T-helper 1 cell treated with Interleukin-12 subunit alpha and Interleukin-12 subunit beta and Interleukin-4 antibody, amounts not matched to agents 30 ng/mL and 1 ng/mL, for 36 hours (primary cell): ENCODE measurements around the gene NSD1. TPM values are rescaled to one million over a fixed set of nuclear protein-coding genes. Genes with fewer than 3 reads are reported as not detected.
"Not testable (repeated sequence)": the region's sequence is repeated elsewhere in the genome, so short reads cannot be mapped to it uniquely, and the experiment has no call there.

Experiments
- intact Hi-C: fragments of 100-400 bp; cut with micrococcal nuclease; formaldehyde crosslinking; loops from one replicate; pipeline ENCODE4 v1.15.1; 2024
- total RNA-seq: library from RNA; stranded (reverse); gene quantifications from 2 replicates; pipeline ENCODE4 v1.2.3, GENCODE V29; 2022

The NSD1 gene
- total RNA-seq, 1 donor from 2014 or later: 116 TPM

DNA sequence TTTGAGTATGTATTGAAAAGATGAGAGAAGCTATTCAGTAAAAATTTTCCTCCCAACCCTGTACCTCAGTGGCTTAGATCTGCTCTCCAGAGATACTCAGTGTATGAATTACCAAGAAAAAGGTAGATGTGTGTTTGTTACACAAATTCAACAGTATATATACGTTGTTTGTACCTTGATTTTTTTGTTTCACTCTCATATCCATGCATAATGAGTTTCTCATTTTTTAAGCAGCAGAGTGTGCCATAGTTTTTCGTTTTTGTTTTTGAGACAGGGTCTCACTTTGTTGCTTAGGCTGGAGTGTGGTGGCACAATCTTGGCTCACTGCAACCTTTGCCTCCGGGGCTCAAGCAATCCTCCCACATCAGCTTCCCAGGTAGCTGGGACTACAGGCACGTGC, 92.2 kb downstream of the NSD1 start:
- intact Hi-C loops: no loop called here

GRCh38 chr5:177226860-177227259, 93.3 kb downstream of the NSD1 start:
- intact Hi-C loops: no loop called here

DNA sequence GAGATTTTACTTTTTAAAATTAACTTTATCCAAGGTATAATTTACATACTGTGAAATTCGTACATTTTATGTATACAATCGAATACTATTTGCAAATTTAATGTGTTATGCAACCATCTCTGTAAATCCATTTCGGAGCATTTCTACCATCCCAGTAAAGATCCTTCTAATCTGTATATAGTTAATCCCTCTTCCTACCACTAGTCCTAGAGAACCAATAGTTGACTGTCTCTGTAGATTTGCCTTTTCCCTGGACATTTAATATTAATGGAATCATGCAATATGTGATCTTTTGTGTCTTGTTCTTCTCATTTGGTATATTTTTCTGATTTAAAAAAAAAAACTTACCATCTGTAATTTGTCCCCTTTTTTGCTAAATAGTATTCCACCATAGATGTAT, 95.2 kb downstream of the NSD1 start:
- intact Hi-C loops: no loop called here

GRCh38 chr5:177230660-177231059, 97.1 kb downstream of the NSD1 start:
- intact Hi-C loops: no loop called here

- intact Hi-C loops: no loop called here
These were observed 98.1 kb downstream of the NSD1 start for GRCh38 chr5:177231479-177232250.

DNA sequence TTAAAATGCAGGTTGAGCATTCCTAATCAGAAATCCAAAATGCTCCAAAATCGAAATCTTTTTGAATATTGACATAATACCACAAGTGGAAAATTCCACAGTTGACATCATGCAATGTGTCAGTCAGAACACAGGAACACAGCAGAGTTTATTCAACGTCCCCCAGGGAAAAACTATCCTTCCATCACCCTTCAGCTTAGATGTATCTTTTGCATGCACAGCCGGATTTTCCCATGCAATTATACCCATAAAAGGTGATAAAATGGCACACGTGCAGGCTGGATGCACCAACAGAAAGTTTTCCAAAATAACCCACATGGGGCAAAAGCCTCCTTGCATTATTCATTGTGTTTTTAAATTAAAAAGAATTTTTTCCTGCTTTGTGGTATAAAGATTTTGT, 98.8 kb downstream of the NSD1 start:
- intact Hi-C loops: no loop called here

GRCh38 chr5:177232761-177233160, 99.2 kb downstream of the NSD1 start:
- intact Hi-C loops: no loop called here

GRCh38 chr5:177233206-177233605, 99.6 kb downstream of the NSD1 start:
- intact Hi-C loops: no loop called here

DNA sequence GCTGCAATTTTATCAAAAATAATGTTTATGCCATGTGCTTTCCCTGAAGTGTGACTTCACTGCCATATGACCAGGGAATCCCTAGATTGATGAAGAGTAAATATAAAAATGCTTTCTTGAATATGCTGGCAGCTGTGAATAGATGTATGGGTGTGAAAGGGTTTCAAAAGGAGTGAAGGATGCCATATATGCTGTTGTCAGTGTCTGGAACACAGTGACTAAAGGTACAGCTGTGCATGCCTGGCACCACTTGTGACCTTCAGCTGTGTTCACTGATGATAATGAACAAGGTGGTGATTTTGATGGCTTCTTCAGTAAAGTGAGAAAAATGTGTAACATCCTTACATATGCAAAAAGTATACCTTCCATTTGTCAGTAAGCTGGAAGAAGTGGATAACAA, 100.2 kb downstream of the NSD1 start:
- intact Hi-C loops: no loop called here

- intact Hi-C loops: loop anchor here (5.0 kb wide), 1 partner anchor 123 kb away; no protein-coding TSS in a partner anchor
These were observed 101.3 kb downstream of the NSD1 start for GRCh38 chr5:177234841-177235240.

GRCh38 chr5:177241768-177242167, 108.2 kb downstream of the NSD1 start:
- intact Hi-C loops: no loop called here

- intact Hi-C loops: no loop called here
These were observed 108.7 kb downstream of the NSD1 start for GRCh38 chr5:177242304-177242703.

DNA sequence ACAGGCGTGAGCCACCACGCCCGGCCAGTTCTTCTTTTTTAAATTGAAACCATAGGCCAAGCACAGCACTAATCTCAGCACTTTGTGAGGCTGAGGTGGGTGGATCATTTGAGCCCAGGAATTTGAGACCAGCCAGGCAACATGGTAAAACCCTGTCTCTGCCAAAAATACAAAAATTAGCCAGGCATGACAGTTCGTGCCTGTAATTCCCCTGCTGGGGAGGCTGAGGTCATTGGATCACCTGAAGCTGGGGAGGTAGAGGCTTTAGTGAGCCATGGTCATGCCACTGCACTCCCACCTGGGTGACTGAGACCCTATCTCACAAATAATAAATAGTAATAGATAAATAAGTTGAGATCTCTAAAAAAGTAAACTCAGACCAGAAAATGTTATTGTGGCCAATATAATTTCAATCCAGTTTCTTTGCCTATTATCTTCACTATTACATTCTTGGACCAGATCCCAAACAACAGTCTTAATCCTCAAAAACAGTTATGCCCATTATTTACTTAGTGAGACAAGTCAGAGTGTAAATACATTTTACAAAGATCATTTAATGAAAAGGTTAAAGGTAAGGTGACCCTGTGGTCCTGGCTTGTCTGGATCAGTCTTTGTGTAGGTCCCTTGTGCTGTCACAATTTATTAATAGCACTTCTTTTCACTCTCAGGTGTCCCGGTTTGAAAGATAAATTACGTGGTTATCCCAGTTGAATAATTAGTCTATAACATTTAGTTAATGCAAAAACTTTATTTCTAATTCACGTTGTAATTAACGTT, 116.4 kb downstream of the NSD1 start:
- intact Hi-C loops: no loop called here

GRCh38 chr5:177253252-177253651, 119.7 kb downstream of the NSD1 start:
- intact Hi-C loops: no loop called here

- intact Hi-C loops: loop anchor here (1.0 kb wide), 1 partner anchor 142 kb away; no protein-coding TSS in a partner anchor
These were observed 122.7 kb downstream of the NSD1 start for GRCh38 chr5:177256296-177256695.

- intact Hi-C loops: not testable (repeated sequence)
These were observed 125.1 kb downstream of the NSD1 start for GRCh38 chr5:177258711-177259110.

GRCh38 chr5:177260961-177261360, 127.4 kb downstream of the NSD1 start:
- intact Hi-C loops: no loop called here

DNA sequence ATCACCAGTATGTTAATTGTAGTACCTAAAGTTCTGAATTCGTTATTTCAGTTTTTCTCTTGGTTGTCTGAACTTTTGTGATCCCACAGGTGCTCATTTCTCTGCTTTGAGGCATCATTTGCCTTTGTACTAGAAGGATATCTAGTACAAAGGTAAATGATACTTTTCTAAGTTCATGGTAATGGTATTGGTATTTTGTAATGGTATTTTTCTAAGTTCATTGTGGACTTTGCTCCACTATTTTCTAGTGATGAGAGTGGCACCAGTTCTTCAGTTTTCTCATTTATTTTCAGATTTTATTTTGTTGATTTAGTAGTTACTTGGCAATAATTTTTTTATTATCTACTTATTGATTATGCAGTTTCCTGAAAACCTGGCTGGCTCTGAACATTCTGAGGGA, 127.9 kb downstream of the NSD1 start:
- intact Hi-C loops: no loop called here

- intact Hi-C loops: no loop called here
These were observed 130.6 kb downstream of the NSD1 start for GRCh38 chr5:177264178-177264577.

DNA sequence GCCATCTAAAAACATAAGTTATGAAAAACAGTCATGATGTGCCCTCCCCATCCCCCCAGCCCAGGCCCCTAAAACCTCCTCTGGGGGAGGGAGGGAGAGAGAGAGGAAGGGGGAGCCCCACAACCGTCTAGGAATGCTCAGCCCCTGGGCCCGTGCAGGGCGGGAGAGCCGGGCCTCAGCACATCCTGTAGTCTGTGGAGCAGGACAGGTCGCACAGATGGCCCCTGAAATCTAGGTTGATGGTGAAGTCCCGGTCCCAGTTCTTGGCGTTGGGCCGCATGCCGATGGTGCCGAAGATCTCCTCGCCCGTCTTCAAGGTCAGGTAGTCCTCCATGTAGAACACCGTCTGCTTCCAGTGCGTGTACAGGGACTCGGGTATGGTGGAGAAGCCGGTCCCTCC, 131.8 kb downstream of the NSD1 start:
- intact Hi-C loops: no loop called here

GRCh38 chr5:177269232-177269895, 135.8 kb downstream of the NSD1 start:
- intact Hi-C loops: no loop called here

GRCh38 chr5:177269976-177270375, 136.4 kb downstream of the NSD1 start:
- intact Hi-C loops: no loop called here
